Tibial nerve (tissue), 4 donors: ENCODE results near the gene PXDC1. TPM values are rescaled to one million over a fixed set of nuclear protein-coding genes. Genes with fewer than 3 reads are reported as not detected.

Experiments
- DNase-seq, 2 donors: peaks; one replicate each; pipeline ENCODE4 v3.0.0-alpha.2; 2019; ENCODE audit warnings: low spot score in 2 of 2
- H3K27ac ChIP-seq, 4 donors: fragments of 200-600 bp; sonication (generic) in 3 of 4; one replicate each; pipeline ENCODE4 v1.5.1; 2017 to 2019; ENCODE audit warnings: mild to moderate bottlenecking in 1 of 4
- H3K27me3 ChIP-seq, 2 donors: fragments of 200-600 bp; sonication (generic) in 1 of 2; one replicate each; pipeline versions ENCODE4 v1.5.1 to v1.6.0; 2017 to 2019
- H3K36me3 ChIP-seq, 3 donors: fragments of 200-600 bp; sonication (generic); one replicate each; pipeline ENCODE4 v1.5.1; 2018 to 2019
- H3K4me1 ChIP-seq, 4 donors: fragments of 200-600 bp; sonication (generic) in 3 of 4; one replicate each; pipeline ENCODE4 v1.5.1; 2017 to 2019
- H3K4me3 ChIP-seq, 4 donors: fragments of 200-600 bp; sonication (generic) in 3 of 4; one replicate each; pipeline ENCODE4 v1.5.1; 2017 to 2019; ENCODE audit warnings: mild to moderate bottlenecking in 1 of 4, moderate library complexity in 1 of 4
- H3K9me3 ChIP-seq, 4 donors: fragments of 200-600 bp; sonication (generic) in 3 of 4; one replicate each; pipeline ENCODE4 v1.5.1; 2017 to 2019
- EP300 ChIP-seq, 2 donors: sonication (generic); formaldehyde crosslinking; IDR thresholded peaks; one replicate each; pipeline ENCODE4 v1.6.1; 2017; ENCODE audit warnings: antibody characterized with exemption in 2 of 2, mild to moderate bottlenecking in 1 of 2
- POLR2A ChIP-seq, 2 donors: fragments of 450-650 bp; IDR thresholded peaks; one replicate each; pipeline ENCODE4 v1.6.1; 2017; ENCODE audit warnings: antibody characterized with exemption in 2 of 2, mild to moderate bottlenecking in 2 of 2, moderate library complexity in 2 of 2
- WGBS, 2 donors: methylation state at CpG; one replicate each; pipeline ENCODE4 v1.1.5; 2018; 5-methylcytosine and 5-hydroxymethylcytosine counted together
- total RNA-seq, 4 donors: library from RNA; depleted of rRNA; stranded (reverse); fragments of >200 nt; gene quantifications; one replicate each; pipeline ENCODE4 v1.1.0, GENCODE V29; 2016
- TF ChIP-seq, protein P1 (sequence below), 5 experiments: fragments of 200-600 bp in 3 of 5; fragments of 450-650 bp in 2 of 5; sonication (generic) in 3 of 5; IDR thresholded peaks; one replicate each; pipeline ENCODE4 v1.5.1; 2016 to 2019; ENCODE audit warnings: antibody characterized with exemption in 5 of 5, mild to moderate bottlenecking in 3 of 5, moderate library complexity in 2 of 5

Gene PXDC1
- 100 to 1,000 TPM in 3 of 4 donors, 10 to 100 TPM in 1; 93.6 to 174 (median 113) TPM for total RNA-seq

DNA sequence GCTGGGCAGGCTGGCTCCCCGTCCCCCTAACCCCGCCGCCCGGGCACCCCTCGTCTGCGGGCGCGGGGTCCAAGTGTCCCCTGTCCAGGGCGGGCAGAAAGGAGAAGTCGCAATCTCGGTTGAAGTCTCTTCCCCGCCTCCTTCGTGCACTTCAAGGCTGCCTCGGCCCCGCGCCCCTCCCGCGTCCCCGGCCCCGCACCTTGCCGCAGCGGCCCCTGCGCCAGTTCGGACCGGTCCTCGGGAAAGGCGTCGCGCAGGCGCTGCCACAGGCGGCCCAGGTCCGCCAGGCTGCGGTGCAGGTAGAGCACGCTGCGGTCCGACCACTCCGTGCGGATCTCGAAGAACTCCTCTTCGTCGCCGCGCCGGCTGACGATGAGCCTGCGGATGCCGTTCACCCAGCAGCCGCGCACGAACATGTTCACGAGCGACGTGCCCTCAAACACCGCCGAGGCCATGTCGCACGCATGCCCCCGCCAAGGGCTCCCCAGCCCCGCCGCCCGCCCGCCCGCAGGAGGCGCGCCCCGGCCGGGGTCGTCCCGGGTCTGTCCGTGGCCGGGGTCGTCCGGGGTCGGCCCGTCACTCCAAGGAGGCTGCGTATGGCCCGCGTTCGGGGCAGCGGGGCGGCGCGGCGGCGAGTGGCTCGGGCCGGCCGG lies at the start of gene PXDC1:
TSS of gene PXDC1 (minus strand) at position 637 of the 653 bp plus-strand sequence. CDS start at position 455, 182 bp downstream.
- Histone ChIP-seq H3K36me3 (no peaks in the 10 kb centered on the region), H3K27ac (peak within 1 kb of the TSS; percentile 94 to 99 (median 97)), H3K4me1 (peaks cover 0 to 51% (median 32%) of the 10 kb centered on the region in 4 donors), H3K9me3 (no peaks in the 10 kb centered on the region), H3K27me3 (no peaks in the 10 kb centered on the region), H3K4me3 (peak within 1 kb of the TSS; percentile 56 to 92 (median 87))
- no peak for DNase-seq
- TF ChIP-seq EP300 (IDR thresholded peaks at IDR 0.05), result no peak
- TF ChIP-seq, protein P1, sequence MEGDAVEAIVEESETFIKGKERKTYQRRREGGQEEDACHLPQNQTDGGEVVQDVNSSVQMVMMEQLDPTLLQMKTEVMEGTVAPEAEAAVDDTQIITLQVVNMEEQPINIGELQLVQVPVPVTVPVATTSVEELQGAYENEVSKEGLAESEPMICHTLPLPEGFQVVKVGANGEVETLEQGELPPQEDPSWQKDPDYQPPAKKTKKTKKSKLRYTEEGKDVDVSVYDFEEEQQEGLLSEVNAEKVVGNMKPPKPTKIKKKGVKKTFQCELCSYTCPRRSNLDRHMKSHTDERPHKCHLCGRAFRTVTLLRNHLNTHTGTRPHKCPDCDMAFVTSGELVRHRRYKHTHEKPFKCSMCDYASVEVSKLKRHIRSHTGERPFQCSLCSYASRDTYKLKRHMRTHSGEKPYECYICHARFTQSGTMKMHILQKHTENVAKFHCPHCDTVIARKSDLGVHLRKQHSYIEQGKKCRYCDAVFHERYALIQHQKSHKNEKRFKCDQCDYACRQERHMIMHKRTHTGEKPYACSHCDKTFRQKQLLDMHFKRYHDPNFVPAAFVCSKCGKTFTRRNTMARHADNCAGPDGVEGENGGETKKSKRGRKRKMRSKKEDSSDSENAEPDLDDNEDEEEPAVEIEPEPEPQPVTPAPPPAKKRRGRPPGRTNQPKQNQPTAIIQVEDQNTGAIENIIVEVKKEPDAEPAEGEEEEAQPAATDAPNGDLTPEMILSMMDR (IDR thresholded peaks at IDR 0.05), result peak in 1 of 5 experiments; percentile 3
- WGBS, 2 donors, result 0 to 1% methylated on average over 17 to 18 of the region's 88 CpGs

DNA sequence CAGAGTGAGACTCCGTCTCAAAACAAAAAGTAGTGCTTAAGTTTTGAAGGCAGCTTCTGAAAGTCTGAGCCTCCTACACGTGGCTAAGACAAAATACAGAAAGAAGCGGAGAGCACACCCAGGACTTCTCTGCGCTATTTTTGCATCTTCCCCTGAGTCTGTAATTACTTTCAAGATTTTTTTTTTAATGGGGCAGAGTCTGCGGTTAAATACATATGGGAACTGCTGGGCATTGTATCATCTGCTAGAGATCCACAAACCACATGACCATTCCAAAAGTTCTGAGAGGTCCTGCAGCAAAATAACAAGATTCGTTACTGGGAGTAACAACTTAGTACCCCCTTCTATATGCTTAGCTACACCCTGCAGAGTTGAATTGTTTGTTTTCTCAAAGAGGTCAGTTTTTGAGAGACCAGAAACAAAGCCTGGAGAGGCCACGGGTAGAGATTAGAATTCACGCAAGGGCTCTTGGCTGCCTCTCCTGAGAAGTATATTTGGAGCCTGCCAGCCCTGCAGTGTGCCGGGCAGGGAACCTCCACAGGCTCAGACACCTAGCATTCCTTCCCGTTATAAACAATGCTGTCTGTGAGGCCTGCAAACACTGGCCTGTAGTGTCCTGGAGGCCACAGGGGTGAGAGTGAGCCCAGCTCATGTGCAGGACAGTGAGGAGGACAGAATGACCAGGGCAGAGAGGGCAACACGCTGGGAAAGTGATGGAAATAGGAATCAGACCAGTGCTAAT lies 49.5 kb upstream of the PXDC1 start:
- DNase-seq, result no peak

GRCh38 chr6:3799719-3800118 lies 48.2 kb upstream of the PXDC1 start:
- Histone ChIP-seq H3K36me3 (no peaks in the 10 kb centered on the region), H3K27ac (no peak overlapping the region), H3K4me3 (no peak overlapping the region), H3K4me1 (peaks cover 0 to 42% (median 15%) of the 10 kb centered on the region in 4 donors), H3K27me3 (no peaks in the 10 kb centered on the region), H3K9me3 (no peaks in the 10 kb centered on the region)
- 89 to 93% methylated on average over 6 of the region's 6 CpGs for WGBS, 2 donors
- DNase-seq, result no peak
- TF ChIP-seq EP300 (IDR thresholded peaks at IDR 0.05) (no peak), POLR2A (IDR thresholded peaks at IDR 0.05) (no peak)
- TF ChIP-seq, protein P1 (IDR thresholded peaks at IDR 0.05), result no peak

More for the DNA sequence above, 49.5 kb upstream of the PXDC1 start:
- no peak for TF ChIP-seq POLR2A (IDR thresholded peaks at IDR 0.05)
- no peak overlapping the region for H3K4me3 ChIP-seq
- H3K36me3 ChIP-seq, result no peaks in the 10 kb centered on the region
- WGBS, 2 donors, result 60 to 61% methylated on average over 11 of the region's 11 CpGs
- peaks cover 0 to 37% (median 12%) of the 10 kb centered on the region in 4 donors for H3K4me1 ChIP-seq
- H3K27ac ChIP-seq, result peak overlapping the region in 1 of 4 donors; percentile 20
- no peaks in the 10 kb centered on the region for H3K9me3 ChIP-seq
- H3K27me3 ChIP-seq, result no peaks in the 10 kb centered on the region

- H3K4me1 ChIP-seq, result peaks cover 0 to 32% (median 8%) of the 10 kb centered on the region in 4 donors
- WGBS, 2 donors, result 75 to 82% methylated on average over 8 of the region's 8 CpGs
- H3K4me3 ChIP-seq, result no peak overlapping the region
- TF ChIP-seq POLR2A (IDR thresholded peaks at IDR 0.05), result no peak
- TF ChIP-seq EP300 (IDR thresholded peaks at IDR 0.05), result no peak
- TF ChIP-seq, protein P1 (IDR thresholded peaks at IDR 0.05), result no peak
- H3K27ac ChIP-seq, result peak overlapping the region in 1 of 4 donors; percentile 10
- no peak for DNase-seq
- H3K27me3 ChIP-seq, result no peaks in the 10 kb centered on the region
- H3K36me3 ChIP-seq, result no peaks in the 10 kb centered on the region
- no peaks in the 10 kb centered on the region for H3K9me3 ChIP-seq
Observed at GRCh38 chr6:3798055-3798919, 46.8 kb upstream of the PXDC1 start.

DNA sequence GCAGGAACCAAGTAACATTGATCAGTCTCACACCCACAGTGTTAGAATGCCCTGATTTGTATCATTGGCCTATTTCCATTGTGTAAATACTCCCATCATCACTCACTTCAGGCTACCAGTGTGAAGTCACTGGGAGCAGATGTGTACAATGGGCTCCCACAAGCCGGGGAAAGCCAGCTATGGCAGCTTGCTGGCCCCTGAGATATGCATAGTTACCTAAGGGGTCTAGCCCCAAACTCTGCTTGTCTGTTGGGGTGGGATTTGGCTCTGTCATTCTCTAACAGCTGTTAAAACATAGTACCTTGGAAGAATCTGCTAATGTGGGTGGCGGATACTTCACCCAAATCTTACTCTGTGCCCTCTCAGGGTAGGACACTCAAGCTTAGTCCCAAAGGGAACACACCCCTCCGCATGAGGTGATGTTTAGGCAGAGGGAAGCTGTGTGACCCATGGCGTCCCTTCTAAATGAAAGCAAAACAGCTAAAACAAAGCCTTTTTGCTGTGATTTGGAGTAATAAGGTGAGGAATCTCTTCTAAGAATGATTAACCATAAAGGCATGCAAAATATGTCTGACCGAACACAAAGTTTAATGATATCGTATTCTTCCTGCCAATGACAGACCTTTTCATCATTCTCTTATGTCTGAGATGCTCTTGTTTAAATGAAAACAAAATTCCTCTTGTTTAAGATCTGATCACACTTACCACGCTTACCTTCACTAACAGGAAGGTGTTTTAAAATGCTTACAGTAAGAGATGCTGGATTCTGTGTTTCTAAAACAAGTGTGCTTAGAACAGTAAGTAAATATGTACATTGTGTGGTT lies 45.9 kb upstream of the PXDC1 start:
- WGBS, 2 donors, result 56 to 57% methylated on average over 7 of the region's 7 CpGs
- H3K27ac ChIP-seq, result peak overlapping the region in 2 of 4 donors; percentile 1 to 37

More for the DNA sequence above, 45.9 kb upstream of the PXDC1 start:
- TF ChIP-seq POLR2A (IDR thresholded peaks at IDR 0.05) (no peak), EP300 (IDR thresholded peaks at IDR 0.05) (no peak)
- TF ChIP-seq, protein P1 (IDR thresholded peaks at IDR 0.05), result no peak
- Histone ChIP-seq H3K9me3 (no peaks in the 10 kb centered on the region), H3K4me1 (peaks cover 0 to 31% (median 8%) of the 10 kb centered on the region in 4 donors), H3K4me3 (no peak overlapping the region), H3K36me3 (no peaks in the 10 kb centered on the region), H3K27me3 (no peaks in the 10 kb centered on the region)
- DNase-seq, result no peak
